CD14-positive monocyte (primary cell): ENCODE measurements around the gene BORCS5. TPM values are rescaled to one million over a fixed set of nuclear protein-coding genes. Genes with fewer than 3 reads are reported as not detected.

Experiments
- DNase-seq, 3 donors: peaks; one replicate each; pipeline ENCODE4 v3.0.0-alpha.2; 2011 to 2022
- H2AFZ ChIP-seq: 2 replicates; pipeline ENCODE4 v1.6.0; 2012; ENCODE audit warnings: mild to moderate bottlenecking, low read depth, low read length, inconsistent platforms; ENCODE audit not compliant: insufficient read depth, poor library complexity, severe bottlenecking
- H3K27ac ChIP-seq, 2 donors: 1 replicate in 1 of 2; 2 replicates in 1 of 2; pipeline ENCODE4 v1.5.1; 2012 to 2013; ENCODE audit warnings: low read length in 2 of 2, control low read depth in 1 of 2, inconsistent platforms in 1 of 2, low read depth in 1 of 2, mild to moderate bottlenecking in 1 of 2
- H3K27me3 ChIP-seq, 2 donors: one replicate each; pipeline versions ENCODE4 v1.6.0 to v1.6.1; 2011 to 2013; ENCODE audit warnings: low read length in 2 of 2; ENCODE audit not compliant: control insufficient read depth in 2 of 2, insufficient read depth in 2 of 2
- H3K36me3 ChIP-seq, 2 donors: replicated peaks in 1 of 2; 1 replicate in 1 of 2; 2 replicates in 1 of 2; pipeline versions ENCODE4 v1.5.1 to v1.6.1; 2012 to 2013; ENCODE audit warnings: low read length in 2 of 2, control low read depth in 1 of 2, inconsistent platforms in 1 of 2, mild to moderate bottlenecking in 1 of 2; ENCODE audit not compliant: insufficient read depth in 2 of 2, control insufficient read depth in 1 of 2
- H3K4me1 ChIP-seq, 2 donors: 1 replicate in 1 of 2; 2 replicates in 1 of 2; pipeline versions ENCODE4 v1.5.1 to v1.6.1; 2012 to 2013; ENCODE audit warnings: low read length in 2 of 2, control low read depth in 1 of 2, inconsistent platforms in 1 of 2, mild to moderate bottlenecking in 1 of 2, moderate library complexity in 1 of 2; ENCODE audit not compliant: insufficient read depth in 2 of 2, control insufficient read depth in 1 of 2
- H3K4me2 ChIP-seq: replicated peaks from 2 replicates; pipeline ENCODE3; 2012; ENCODE audit warnings: low read length, moderate library complexity, mild to moderate bottlenecking; ENCODE audit not compliant: poor library complexity, severe bottlenecking; ENCODE audit errors: extremely low read depth
- H3K4me3 ChIP-seq, 3 experiments: fragments of 200-600 bp in 1 of 3; sonication (generic) in 1 of 3; replicated peaks in 1 of 3; 1 replicate in 2 of 3; 2 replicates in 1 of 3; pipeline ENCODE4 v1.5.1; 2011 to 2013; ENCODE audit warnings: low read length in 3 of 3, mild to moderate bottlenecking in 3 of 3, control low read depth in 2 of 3, low read depth in 2 of 3, inconsistent platforms in 1 of 3, moderate library complexity in 1 of 3
- H3K79me2 ChIP-seq: 2 replicates; pipeline ENCODE4 v1.6.0; 2012; ENCODE audit warnings: mild to moderate bottlenecking, control low read depth, inconsistent platforms, low read length, moderate library complexity; ENCODE audit not compliant: insufficient read depth
- H3K9ac ChIP-seq: 2 replicates; pipeline ENCODE4 v1.6.0; 2017; ENCODE audit warnings: low read length, mild to moderate bottlenecking; ENCODE audit not compliant: insufficient read depth, poor library complexity, severe bottlenecking
- H3K9me3 ChIP-seq, 2 donors: replicated peaks in 1 of 2; 1 replicate in 1 of 2; 2 replicates in 1 of 2; pipeline versions ENCODE4 v1.5.1 to v1.6.1; 2012 to 2013; ENCODE audit warnings: low read length in 2 of 2, control low read depth in 1 of 2; ENCODE audit not compliant: control insufficient read depth in 1 of 2, insufficient read depth in 1 of 2
- H4K20me1 ChIP-seq: 2 replicates; pipeline ENCODE4 v1.6.0; 2012; ENCODE audit warnings: mild to moderate bottlenecking, low read length, control low read depth, moderate library complexity; ENCODE audit not compliant: insufficient read depth
- H3K27ac Mint-ChIP-seq, 7 donors: one replicate each; pipeline ENCODE4 v1.8.0; 2020; ENCODE audit warnings: mild to moderate bottlenecking in 7 of 7, mixed read lengths in 7 of 7, moderate library complexity in 6 of 7, inconsistent platforms in 2 of 7
- H3K27me3 Mint-ChIP-seq, 3 donors: one replicate each; pipeline ENCODE4 v1.8.0; 2021 to 2022; ENCODE audit warnings: low read depth in 3 of 3, mild to moderate bottlenecking in 3 of 3, mixed read lengths in 3 of 3, moderate library complexity in 3 of 3, inconsistent platforms in 1 of 3
- H3K36me3 Mint-ChIP-seq, 2 donors: one replicate each; pipeline ENCODE4 v1.8.0; 2020; ENCODE audit warnings: mixed read lengths in 2 of 2, inconsistent platforms in 1 of 2, mild to moderate bottlenecking in 1 of 2
- H3K4me1 Mint-ChIP-seq: one replicate; pipeline ENCODE4 v1.8.0; 2020; ENCODE audit warnings: mild to moderate bottlenecking, mixed read lengths
- H3K4me3 Mint-ChIP-seq, 2 donors: one replicate each; pipeline ENCODE4 v1.8.0; 2020; ENCODE audit warnings: mild to moderate bottlenecking in 2 of 2, mixed read lengths in 2 of 2, moderate library complexity in 1 of 2
- H3K9me3 Mint-ChIP-seq, 7 donors: one replicate each; pipeline ENCODE4 v1.8.0; 2020 to 2022; ENCODE audit warnings: mixed read lengths in 7 of 7, mild to moderate bottlenecking in 6 of 7, moderate library complexity in 6 of 7, inconsistent platforms in 2 of 7
- CTCF ChIP-seq: fragments of 200-600 bp; IDR thresholded peaks from one replicate; pipeline ENCODE4 v1.8.0; 2022; ENCODE audit warnings: antibody characterized with exemption, mild to moderate bottlenecking
- WGBS: methylation state at CpG from one replicate; pipeline ENCODE4 v1.1.5; 2013; ENCODE audit warnings: missing lambda C conversion rate; ENCODE audit not compliant: insufficient coverage; 5-methylcytosine and 5-hydroxymethylcytosine counted together
- intact Hi-C, 2 donors: fragments of 100-400 bp; cut with micrococcal nuclease; formaldehyde crosslinking; loops; one replicate each; pipeline versions ENCODE4 v1.15.0 to v1.15.1; 2023
- polyA plus RNA-seq, 3 donors: library from polyadenylated mRNA; depleted of rRNA in 1 of 3; unstranded in 2 of 3; stranded (reverse) in 1 of 3; fragments of 300-500 nt in 2 of 3; fragments of >200 nt in 1 of 3; fragmentation: Illumina TruSeq in 2 of 3; gene quantifications; 1 replicate in 2 of 3; 2 replicates in 1 of 3; pipeline ENCODE4 v1.2.3, GENCODE V29; 2012 to 2021

BORCS5 gene
- polyA plus RNA-seq, 3 donors: 8.5 to 15.1 (median 9.6) TPM

DNA sequence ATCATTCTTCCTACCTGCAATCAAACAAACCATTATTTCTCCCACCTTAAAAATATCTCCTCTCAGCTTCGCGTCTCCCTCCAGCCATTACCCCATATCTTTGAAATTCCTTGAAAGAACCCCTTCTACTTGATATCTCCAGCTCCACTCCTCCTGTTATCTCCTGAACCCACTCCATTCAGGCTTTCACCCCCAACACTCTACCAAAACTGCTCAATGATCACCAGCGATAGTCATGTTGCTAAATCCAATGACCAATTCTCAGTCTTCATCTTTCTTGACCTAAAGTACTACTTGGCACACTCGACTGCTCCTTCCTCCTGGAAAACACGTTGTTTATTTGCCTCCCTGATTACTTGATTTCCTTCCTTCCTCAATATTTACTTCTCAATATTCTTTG lies 135.7 kb downstream of the BORCS5 start:
- no peak overlapping the region for H2AFZ ChIP-seq

DNA sequence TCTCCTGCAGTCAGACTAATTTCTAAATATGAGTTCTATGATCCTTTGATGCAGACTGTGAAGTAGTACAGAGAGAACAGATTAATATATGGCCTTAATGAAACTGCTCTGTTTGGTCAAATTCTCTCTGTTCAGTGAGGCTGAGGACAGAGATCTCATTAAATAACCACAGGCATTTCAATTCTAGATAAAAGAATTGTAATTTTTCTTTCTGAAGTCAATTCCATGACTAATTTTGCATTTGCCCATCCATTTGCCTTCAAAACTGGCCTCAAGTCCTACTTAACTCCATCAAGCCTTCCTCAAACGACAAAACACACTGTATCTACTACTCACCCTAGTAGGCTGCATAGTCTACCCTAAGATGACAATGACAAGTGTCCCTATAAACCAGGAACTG lies 138.7 kb downstream of the BORCS5 start:
- H3K9me3 Mint-ChIP-seq: peaks cover 0 to 1% (median 0%) of the 10 kb centered on the region in 7 donors
- no peak overlapping the region for H3K4me3 ChIP-seq
- H3K27me3 ChIP-seq: no peaks in the 10 kb centered on the region
- H3K4me2 ChIP-seq: no peak overlapping the region
- H3K9ac ChIP-seq: no peak overlapping the region
- no peaks in the 10 kb centered on the region for H3K9me3 ChIP-seq
- no peak overlapping the region for H3K27ac ChIP-seq
- no peaks in the 10 kb centered on the region for H3K4me1 Mint-ChIP-seq
- H3K27me3 Mint-ChIP-seq: peaks cover 0 to 2% (median 0%) of the 10 kb centered on the region in 3 donors
- no peaks in the 10 kb centered on the region for H3K36me3 ChIP-seq
- intact Hi-C loops: no loop called here
- TF ChIP-seq CTCF: no peak
- H4K20me1 ChIP-seq: no peaks in the 10 kb centered on the region
- H3K4me3 Mint-ChIP-seq: no peak overlapping the region
- H3K4me1 ChIP-seq: no peaks in the 10 kb centered on the region
- no peaks in the 10 kb centered on the region for H3K79me2 ChIP-seq
- H2AFZ ChIP-seq: no peak overlapping the region
- H3K36me3 Mint-ChIP-seq: no peaks in the 10 kb centered on the region
- no peak overlapping the region for H3K27ac Mint-ChIP-seq
- WGBS: no CpG with 5 or more reads among the region's 1 CpG
- no peak for DNase-seq

More for the DNA sequence above, 135.7 kb downstream of the BORCS5 start:
- Mint-ChIP-seq H3K4me3 (no peak overlapping the region), H3K27ac (no peak overlapping the region), H3K9me3 (no peaks in the 10 kb centered on the region), H3K36me3 (no peaks in the 10 kb centered on the region), H3K4me1 (no peaks in the 10 kb centered on the region), H3K27me3 (no peaks in the 10 kb centered on the region)
- Histone ChIP-seq H3K27ac (no peak overlapping the region), H4K20me1 (no peaks in the 10 kb centered on the region), H3K36me3 (no peaks in the 10 kb centered on the region), H3K9me3 (no peaks in the 10 kb centered on the region), H3K79me2 (no peaks in the 10 kb centered on the region), H3K4me2 (no peak overlapping the region), H3K9ac (no peak overlapping the region), H3K4me3 (no peak overlapping the region), H3K4me1 (no peaks in the 10 kb centered on the region), H3K27me3 (no peaks in the 10 kb centered on the region)
- no peak for TF ChIP-seq CTCF
- WGBS: 84% methylated on average over 5 of the region's 5 CpGs
- DNase-seq: no peak
- intact Hi-C loops: no loop called here
